Left kidney (tissue), 2 donors: ENCODE measurements around the gene PLEKHA6. TPM values are rescaled to one million over a fixed set of nuclear protein-coding genes. Genes with fewer than 3 reads are reported as not detected.
A peak's percentile ranks its signal among the peaks of the same experiment; 100 is the strongest.

Experiments used
- DNase-seq: peaks from one replicate; pipeline ENCODE4 v3.0.0-alpha.2; 2013
- polyA plus RNA-seq: library from polyadenylated mRNA; unstranded; fragments of 120-200 nt; gene quantifications from one replicate; pipeline ENCODE4 v1.2.1, GENCODE V29; 2013; ENCODE audit not compliant: insufficient read length

The PLEKHA6 gene
- polyA plus RNA-seq, 1 donor = 46.1 TPM

GRCh38 chr1:204261746-204262505 is 97.8 kb downstream of the PLEKHA6 start:
- DNase-seq = no peak

DNA sequence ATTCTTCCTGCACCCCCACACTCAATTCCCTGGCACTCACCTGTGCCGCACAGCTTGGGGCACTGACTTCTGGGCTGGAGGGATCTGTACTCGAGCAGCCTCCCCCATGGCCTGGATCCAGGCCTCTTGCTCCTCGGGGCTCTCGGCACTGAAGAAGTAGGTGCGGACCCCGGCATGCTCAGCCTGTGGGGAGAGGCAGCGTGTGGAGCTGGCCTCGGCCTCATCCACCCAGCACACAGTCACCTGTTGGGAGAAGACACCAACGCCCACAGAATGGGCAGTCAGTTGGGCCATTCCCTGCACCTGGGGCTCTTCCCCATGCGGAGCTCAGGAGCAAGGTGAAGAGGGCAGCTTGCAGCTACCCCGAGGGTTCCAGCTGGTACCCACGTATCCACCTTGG is 98.5 kb downstream of the PLEKHA6 start:
- DNase-seq = no peak

GRCh38 chr1:204260601-204261197 is 99.0 kb downstream of the PLEKHA6 start:
- no peak for DNase-seq

- no peak for DNase-seq
Measured at GRCh38 chr1:204259782-204260181, 99.9 kb downstream of the PLEKHA6 start.

DNA sequence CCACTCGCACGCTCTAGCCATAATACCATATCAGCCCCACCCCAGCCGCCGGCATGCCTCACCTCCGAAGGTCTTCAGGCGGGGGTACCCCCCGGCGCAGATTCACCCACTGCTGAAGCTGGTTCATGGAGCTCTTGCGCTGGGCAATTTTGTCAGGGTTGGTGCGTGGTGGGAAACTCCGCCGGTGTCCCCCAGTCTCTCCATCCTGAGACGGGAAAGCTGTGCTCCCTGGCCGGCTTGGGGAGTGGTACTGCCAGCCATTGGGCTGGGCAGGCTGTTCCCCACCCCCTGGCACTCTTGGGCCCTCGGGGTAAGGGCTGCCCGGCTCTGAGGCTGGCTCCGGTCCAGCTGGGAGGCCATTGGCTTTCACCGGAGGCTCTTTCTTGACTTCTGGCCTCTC is 100.5 kb downstream of the PLEKHA6 start:
- DNase-seq = no peak

DNA sequence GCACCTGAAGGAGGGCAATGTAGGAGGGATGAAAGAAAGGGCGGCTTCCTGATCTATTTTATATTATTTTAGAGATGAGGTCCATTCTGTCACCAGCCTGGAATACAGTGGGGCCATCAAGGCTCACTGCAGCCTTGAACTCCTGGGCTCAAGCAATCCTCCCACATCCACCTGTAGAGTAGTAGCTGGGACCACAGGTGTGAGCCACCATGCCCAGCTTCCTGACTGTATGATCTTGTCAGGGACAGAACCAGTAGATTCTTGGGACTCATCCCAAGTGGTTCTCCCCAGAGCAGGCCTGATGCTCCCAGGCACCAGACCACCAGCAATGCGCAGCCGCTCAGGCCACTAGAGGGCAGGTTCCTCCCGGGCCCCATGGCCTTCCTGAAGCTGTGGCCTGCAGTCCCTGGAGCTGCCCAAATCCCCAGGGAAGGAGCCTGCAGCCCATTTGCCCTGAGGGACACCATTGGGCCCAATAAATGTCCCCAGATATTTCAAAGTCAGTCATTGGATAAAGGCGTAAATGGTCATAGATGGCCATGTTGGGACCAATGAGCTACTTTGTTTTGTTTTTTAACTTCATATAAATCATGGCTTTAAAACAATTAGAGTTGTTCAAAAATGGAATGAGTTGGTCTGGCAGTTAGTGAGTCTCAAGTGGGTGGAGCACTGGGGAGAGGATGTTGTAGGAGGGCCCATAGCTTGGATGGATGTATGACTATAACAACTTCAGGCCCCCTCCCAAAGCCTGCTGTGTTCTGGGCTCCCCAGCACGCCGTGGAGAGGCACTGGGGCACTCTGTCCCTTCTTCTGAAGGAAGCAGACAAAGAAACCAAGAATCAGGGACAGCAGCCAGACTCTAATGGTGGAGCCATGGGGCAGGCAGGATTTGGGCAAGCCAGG is 101.3 kb downstream of the PLEKHA6 start:
- peak; percentile 51 for DNase-seq

DNA sequence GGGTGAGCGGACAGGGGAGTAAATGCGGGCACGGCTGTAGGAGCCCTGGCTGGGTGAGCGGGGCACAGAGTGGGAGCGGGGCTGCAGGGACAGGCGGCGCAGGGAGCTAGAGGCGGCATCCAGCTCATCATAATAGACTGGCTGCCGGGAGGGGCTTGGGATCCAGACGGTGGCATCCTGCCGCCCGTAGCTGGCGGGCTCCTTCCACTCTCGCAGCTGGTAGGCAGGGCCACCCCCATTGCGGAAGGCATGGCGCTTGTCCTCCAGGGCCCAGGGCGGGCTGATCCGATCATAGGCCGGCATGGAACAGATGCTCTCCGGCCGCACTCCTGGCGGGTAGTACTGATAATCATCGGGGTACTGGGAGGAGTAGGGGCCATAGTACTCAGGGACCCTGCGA is 102.3 kb downstream of the PLEKHA6 start:
- DNase-seq = no peak

- no peak for DNase-seq
Measured at GRCh38 chr1:204256531-204256930, 103.2 kb downstream of the PLEKHA6 start.

DNA sequence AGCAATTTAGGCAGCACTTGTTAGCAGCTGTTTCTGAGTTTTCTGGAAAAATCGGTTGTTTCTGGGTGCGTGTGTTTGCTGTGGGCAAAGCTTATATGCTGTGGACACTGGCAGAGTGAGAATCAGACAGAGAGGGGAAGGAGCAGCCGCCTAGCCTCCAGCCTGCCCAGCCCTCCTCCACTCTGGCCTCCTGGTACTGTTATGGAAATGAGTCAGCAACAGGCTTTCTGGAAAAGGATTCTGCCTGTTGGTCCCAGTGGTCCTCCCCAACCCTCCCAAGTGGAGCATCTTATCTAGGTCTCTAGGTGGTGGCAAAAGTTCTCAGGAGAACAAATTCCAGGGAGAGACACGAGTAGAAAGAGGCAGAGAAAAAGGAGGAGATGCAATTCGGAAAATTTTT is 103.8 kb downstream of the PLEKHA6 start:
- no peak for DNase-seq

GRCh38 chr1:204255225-204255624 is 104.5 kb downstream of the PLEKHA6 start:
- DNase-seq = peak; percentile 38

- no peak for DNase-seq
Measured at GRCh38 chr1:204254031-204254661, 105.6 kb downstream of the PLEKHA6 start.

DNA sequence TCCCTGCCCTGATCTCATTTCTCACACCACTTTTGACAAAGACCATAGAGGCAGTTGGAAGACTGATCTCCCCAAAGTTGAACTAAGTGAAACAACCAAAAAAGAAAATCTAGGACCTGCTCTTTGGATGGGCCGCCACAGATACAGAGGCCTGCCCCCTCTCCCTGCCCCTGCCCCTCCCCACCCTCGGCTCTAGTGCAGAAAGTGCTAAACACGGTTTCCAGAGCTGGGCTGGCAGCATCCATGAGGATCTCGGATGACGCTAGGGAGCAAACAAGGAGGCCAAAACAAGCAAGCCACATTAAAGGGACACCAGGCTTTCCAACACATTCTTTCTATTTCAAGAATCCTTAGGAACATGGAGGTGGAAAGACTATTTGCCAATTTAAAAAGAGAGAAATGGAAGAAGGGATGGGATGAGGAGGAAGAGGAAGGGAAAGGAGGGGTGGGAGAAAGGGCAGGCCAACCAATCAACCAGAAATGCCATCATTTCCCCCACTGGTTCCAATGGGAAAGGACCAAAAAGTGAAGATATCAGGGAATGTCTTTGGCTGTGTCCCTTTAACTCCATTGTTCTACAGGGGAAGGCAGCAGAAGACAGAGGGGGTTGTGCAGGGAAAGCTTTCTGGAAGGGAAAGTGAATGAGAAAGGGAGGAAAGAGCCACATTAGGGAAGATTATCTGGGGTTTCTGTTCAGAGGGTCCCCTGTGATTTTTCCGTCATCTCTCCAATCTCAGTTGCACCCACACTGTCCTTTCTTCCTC is 107.6 kb downstream of the PLEKHA6 start:
- DNase-seq = no peak

- DNase-seq = no peak
Measured at GRCh38 chr1:204251286-204251685, 108.4 kb downstream of the PLEKHA6 start.

DNA sequence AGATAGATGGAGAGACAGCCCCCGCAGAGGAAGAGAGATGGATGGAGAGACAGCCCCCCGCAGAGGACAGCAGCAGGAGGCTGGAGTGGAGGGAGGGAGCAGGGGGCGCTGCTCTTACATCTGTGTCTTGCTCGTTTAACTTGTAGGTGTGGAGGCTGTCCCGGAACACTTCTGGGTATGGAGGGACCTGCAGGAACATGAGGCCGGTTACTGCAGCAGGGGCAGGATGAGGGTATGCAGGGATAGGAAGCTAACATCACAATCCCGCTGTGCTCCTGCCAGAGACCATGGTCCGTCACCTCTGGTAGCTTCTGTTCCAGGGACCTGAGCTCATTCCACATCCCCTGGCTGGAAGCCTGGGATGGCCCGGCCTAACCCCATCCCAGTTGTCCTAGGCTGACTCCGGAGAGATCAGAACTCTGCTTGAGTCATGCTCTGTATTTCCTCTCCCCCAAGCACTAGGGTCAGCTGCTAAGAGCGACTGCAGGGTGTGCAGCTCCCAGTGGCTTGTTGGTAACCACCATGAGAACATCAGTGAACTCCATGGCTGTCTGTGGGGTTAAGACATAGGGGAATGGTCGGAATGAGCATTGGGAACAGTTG is 109.2 kb downstream of the PLEKHA6 start:
- DNase-seq = no peak

DNA sequence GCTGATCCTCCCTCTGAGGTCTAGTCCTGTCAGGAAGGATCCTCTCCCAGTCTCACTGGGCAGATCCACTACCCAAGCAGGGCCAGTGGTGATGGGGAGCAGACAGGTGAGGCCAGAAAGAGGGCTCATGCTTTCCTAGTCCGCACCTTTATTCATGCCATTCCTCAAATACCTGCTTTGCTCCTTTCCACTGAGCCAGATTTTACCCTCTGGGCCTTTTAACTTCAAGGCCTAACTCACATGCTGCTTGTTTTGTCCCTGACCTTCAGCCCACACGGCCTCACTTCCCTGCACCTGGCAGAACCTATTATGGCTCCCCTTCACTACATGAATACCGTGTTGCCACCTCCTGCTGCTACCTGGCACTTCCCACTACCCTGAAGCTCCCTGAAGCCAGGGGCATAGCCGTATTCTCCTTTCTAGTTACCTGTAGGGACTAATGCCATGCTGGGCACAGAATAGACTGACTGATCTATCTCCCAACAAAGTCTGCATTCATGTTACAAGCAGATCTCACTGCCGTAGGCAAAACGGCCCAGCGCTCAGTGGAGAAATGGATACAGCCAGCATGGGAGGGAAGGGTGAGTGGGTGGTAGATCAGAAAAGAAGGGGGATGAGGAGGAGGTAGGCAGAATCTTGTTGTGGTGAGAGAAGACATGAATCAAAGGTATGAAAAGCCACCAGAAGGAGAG is 109.8 kb downstream of the PLEKHA6 start:
- DNase-seq = no peak

GRCh38 chr1:204248954-204249353 is 110.8 kb downstream of the PLEKHA6 start:
- no peak for DNase-seq

GRCh38 chr1:204246876-204247275 is 112.9 kb downstream of the PLEKHA6 start:
- DNase-seq = no peak

GRCh38 chr1:204242920-204243319 is 116.8 kb downstream of the PLEKHA6 start:
- DNase-seq = no peak

GRCh38 chr1:204241914-204242313 is 117.8 kb downstream of the PLEKHA6 start:
- no peak for DNase-seq

GRCh38 chr1:204241050-204241449 is 118.7 kb downstream of the PLEKHA6 start:
- no peak for DNase-seq

- no peak for DNase-seq
Measured at GRCh38 chr1:204240233-204240632, 119.5 kb downstream of the PLEKHA6 start.
